B cell (primary cell): ENCODE results near the gene TIE1. TPM values are rescaled to one million over a fixed set of nuclear protein-coding genes. Genes with fewer than 3 reads are reported as not detected.

Experiments used
- ATAC-seq: fragments of 200-7000 bp; cut with Tn5 transposase; one replicate; pipeline ENCODE4 v1.10.0; 2021; ENCODE audit warnings: low read depth, mild to moderate bottlenecking, moderate number of reproducible peaks, moderate library complexity
- CTCF ChIA-PET: fragments of 350-600 bp; sonication (Branson Sonifier 250); formaldehyde crosslinking; loops from one replicate; lab custom pipeline; 2021; ENCODE audit warnings: antibody characterized with exemption, inconsistent platforms; lab: Charles Lee
- POLR2A ChIA-PET: fragments of 350-600 bp; sonication (Branson Sonifier 250); formaldehyde crosslinking; loops from one replicate; lab custom pipeline; 2021; ENCODE audit warnings: antibody characterized with exemption; lab: Charles Lee
- DNase-seq: peaks from one replicate; pipeline ENCODE4 v3.0.0; 2013
- H2AFZ ChIP-seq: 2 replicates; pipeline ENCODE4 v1.6.1; 2012; ENCODE audit warnings: mild to moderate bottlenecking, low read depth, low read length; ENCODE audit not compliant: insufficient read depth, poor library complexity, severe bottlenecking
- H3K27ac ChIP-seq, 2 donors: 1 replicate in 1 of 2; 2 replicates in 1 of 2; pipeline ENCODE4 v1.5.1; 2012 to 2013; ENCODE audit warnings: low read length in 2 of 2, mild to moderate bottlenecking in 2 of 2, moderate library complexity in 1 of 2
- H3K27me3 ChIP-seq, 4 experiments: fragments of 200-600 bp in 1 of 4; sonication (generic) in 1 of 4; replicated peaks in 1 of 4; 1 replicate in 2 of 4; 2 replicates in 2 of 4; pipeline versions ENCODE4 v1.6.1 to v1.7.0; 2013 to 2016; ENCODE audit warnings: low read length in 3 of 4, mild to moderate bottlenecking in 2 of 4, mixed read lengths in 1 of 4, moderate library complexity in 1 of 4; ENCODE audit not compliant: insufficient read depth in 4 of 4, control insufficient read depth in 3 of 4; ENCODE audit errors: control extremely low read depth in 1 of 4
- H3K36me3 ChIP-seq, 2 experiments: replicated peaks in 1 of 2; 1 replicate in 1 of 2; 2 replicates in 1 of 2; pipeline versions ENCODE4 v1.6.1 to v1.7.1; 2013; ENCODE audit warnings: low read length in 1 of 2; ENCODE audit not compliant: insufficient read depth in 2 of 2, control insufficient read depth in 1 of 2; ENCODE audit errors: control extremely low read depth in 1 of 2, extremely low read depth in 1 of 2
- H3K4me1 ChIP-seq, 2 donors: fragments of 200-600 bp in 1 of 2; sonication (generic) in 1 of 2; 1 replicate in 1 of 2; 2 replicates in 1 of 2; pipeline versions ENCODE4 v1.5.1 to v1.6.1; 2013 to 2017; ENCODE audit warnings: low read length in 2 of 2; ENCODE audit not compliant: control insufficient read depth in 2 of 2, insufficient read depth in 2 of 2
- H3K4me2 ChIP-seq: replicated peaks from 2 replicates; pipeline ENCODE3; 2012; ENCODE audit warnings: mild to moderate bottlenecking, low read depth, low read length; ENCODE audit not compliant: poor library complexity, severe bottlenecking
- H3K4me3 ChIP-seq, 5 experiments: fragments of 200-600 bp in 1 of 5; sonication (generic) in 1 of 5; 1 replicate in 3 of 5; 2 replicates in 2 of 5; pipeline versions ENCODE4 v1.5.1 to v1.7.0; 2011 to 2016; ENCODE audit warnings: low read length in 4 of 5, mild to moderate bottlenecking in 4 of 5, low read depth in 2 of 5, control low read depth in 1 of 5, moderate library complexity in 1 of 5; ENCODE audit not compliant: insufficient read depth in 1 of 5; ENCODE audit errors: control extremely low read depth in 1 of 5, extremely low read depth in 1 of 5
- H3K79me2 ChIP-seq: fragments of 200-600 bp; sonication (generic); one replicate; pipeline ENCODE4 v1.6.0; 2016; ENCODE audit warnings: low read length; ENCODE audit not compliant: control insufficient read depth, insufficient read depth
- H3K9ac ChIP-seq: fragments of 200-600 bp; sonication (generic); 2 replicates; pipeline ENCODE4 v1.6.1; 2017; ENCODE audit warnings: mild to moderate bottlenecking, low read length, moderate library complexity
- H3K9me3 ChIP-seq, 3 donors: one replicate each; pipeline versions ENCODE4 v1.6.1 to v1.7.1; 2013; ENCODE audit warnings: low read length in 2 of 3; ENCODE audit not compliant: control insufficient read depth in 2 of 3, insufficient read depth in 1 of 3; ENCODE audit errors: control extremely low read depth in 1 of 3
- H4K20me1 ChIP-seq: 2 replicates; pipeline ENCODE4 v1.6.0; 2012; ENCODE audit warnings: mild to moderate bottlenecking, low read length; ENCODE audit not compliant: insufficient read depth, control insufficient read depth, poor library complexity, severe bottlenecking
- H3K27ac Mint-ChIP-seq: one replicate; pipeline ENCODE4 v1.8.0; 2021; ENCODE audit warnings: mixed read lengths
- H3K27me3 Mint-ChIP-seq: one replicate; pipeline ENCODE4 v1.8.0; 2021; ENCODE audit warnings: mixed read lengths
- H3K4me1 Mint-ChIP-seq: one replicate; pipeline ENCODE4 v1.8.0; 2021; ENCODE audit warnings: mixed read lengths
- H3K4me3 Mint-ChIP-seq: one replicate; pipeline ENCODE4 v1.8.0; 2021; ENCODE audit warnings: mixed read lengths
- H3K9me3 Mint-ChIP-seq: one replicate; pipeline ENCODE4 v1.8.0; 2022; ENCODE audit warnings: mixed read lengths; ENCODE audit not compliant: insufficient read depth
- EZH2 ChIP-seq: IDR thresholded peaks from 2 replicates; pipeline ENCODE4 v1.6.1; 2012; ENCODE audit warnings: borderline replicate concordance, low read depth, mild to moderate bottlenecking, moderate library complexity, low read length; ENCODE audit not compliant: insufficient read depth, poor library complexity, severe bottlenecking
- WGBS: methylation state at CpG from one replicate; pipeline ENCODE4 v1.1.5; 2013; ENCODE audit warnings: missing lambda C conversion rate; ENCODE audit not compliant: insufficient coverage; 5-methylcytosine and 5-hydroxymethylcytosine counted together
- intact Hi-C: fragments of 100-400 bp; cut with micrococcal nuclease; formaldehyde crosslinking; loops from one replicate; pipeline ENCODE4 v1.10.0; 2022
- polyA plus RNA-seq: library from polyadenylated mRNA; depleted of rRNA; stranded (reverse); fragments of >200 nt; gene quantifications from 2 replicates; pipeline ENCODE4 v1.2.3, GENCODE V29; 2012
- total RNA-seq, 2 donors: library from RNA; stranded (reverse); fragments of 120-200 nt in 1 of 2; gene quantifications; 1 replicate in 1 of 2; 2 replicates in 1 of 2; pipeline versions ENCODE4 v1.2.3 to v1.2.4, GENCODE V29; 2013 to 2022
- TF ChIP-seq, protein P1 (sequence below): fragments of 200-600 bp; IDR thresholded peaks from one replicate; pipeline ENCODE4 v1.8.0; 2022; ENCODE audit warnings: antibody characterized with exemption, mild to moderate bottlenecking

Gene TIE1
- total and polyA plus RNA-seq, 2 donors (not counting 1 experiment from before 2014, with no cell fraction given): 0.10 TPM; not detected in 1

DNA sequence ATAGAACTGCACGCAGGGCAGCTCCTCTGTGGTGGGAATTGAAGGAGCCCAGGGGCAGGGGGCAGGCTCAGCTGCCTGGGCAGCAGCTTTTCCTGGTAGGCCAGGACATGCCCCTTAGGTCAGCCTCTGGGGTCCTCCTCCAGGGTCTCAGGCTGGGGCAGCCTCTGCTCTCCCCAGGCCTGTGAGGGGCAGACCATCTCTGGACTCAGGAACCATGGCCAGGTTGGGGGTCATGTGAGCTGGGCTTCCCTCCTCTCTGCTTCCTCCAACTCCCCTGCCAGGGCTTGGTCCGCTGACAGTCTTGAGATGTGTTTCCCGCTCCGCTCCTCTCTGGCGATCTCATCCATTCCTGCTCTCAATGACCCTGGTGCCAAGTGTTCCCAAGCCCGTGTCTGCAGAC lies 21.1 kb upstream of the TIE1 start:
- Histone ChIP-seq H3K36me3 (no peaks in the 10 kb centered on the region), H3K27me3 (no peaks in the 10 kb centered on the region), H3K9ac (no peak overlapping the region), H3K9me3 (peaks cover 0 to 5% (median 0%) of the 10 kb centered on the region in 3 donors), H3K4me2 (no peak overlapping the region), H2AFZ (no peak overlapping the region), H4K20me1 (no peaks in the 10 kb centered on the region), H3K4me1 (peaks cover 0 to 1% of the 10 kb centered on the region in 2 donors), H3K4me3 (no peak overlapping the region), H3K27ac (no peak overlapping the region), H3K79me2 (no peaks in the 10 kb centered on the region)
- Mint-ChIP-seq H3K27me3 (peaks cover 16% of the 10 kb centered on the region), H3K9me3 (no peaks in the 10 kb centered on the region), H3K4me1 (peaks cover under 1% of the 10 kb centered on the region), H3K27ac (no peak overlapping the region), H3K4me3 (no peak overlapping the region)
- ATAC-seq (no peak), DNase-seq (no peak)
- ChIA-PET POLR2A (interaction anchor here (0.6 kb wide), 1 partner anchor 451 kb away, joined by 4 read pairs; no protein-coding TSS in a partner anchor), CTCF (no interaction called here)
- no peak for TF ChIP-seq EZH2
- TF ChIP-seq, protein P1, sequence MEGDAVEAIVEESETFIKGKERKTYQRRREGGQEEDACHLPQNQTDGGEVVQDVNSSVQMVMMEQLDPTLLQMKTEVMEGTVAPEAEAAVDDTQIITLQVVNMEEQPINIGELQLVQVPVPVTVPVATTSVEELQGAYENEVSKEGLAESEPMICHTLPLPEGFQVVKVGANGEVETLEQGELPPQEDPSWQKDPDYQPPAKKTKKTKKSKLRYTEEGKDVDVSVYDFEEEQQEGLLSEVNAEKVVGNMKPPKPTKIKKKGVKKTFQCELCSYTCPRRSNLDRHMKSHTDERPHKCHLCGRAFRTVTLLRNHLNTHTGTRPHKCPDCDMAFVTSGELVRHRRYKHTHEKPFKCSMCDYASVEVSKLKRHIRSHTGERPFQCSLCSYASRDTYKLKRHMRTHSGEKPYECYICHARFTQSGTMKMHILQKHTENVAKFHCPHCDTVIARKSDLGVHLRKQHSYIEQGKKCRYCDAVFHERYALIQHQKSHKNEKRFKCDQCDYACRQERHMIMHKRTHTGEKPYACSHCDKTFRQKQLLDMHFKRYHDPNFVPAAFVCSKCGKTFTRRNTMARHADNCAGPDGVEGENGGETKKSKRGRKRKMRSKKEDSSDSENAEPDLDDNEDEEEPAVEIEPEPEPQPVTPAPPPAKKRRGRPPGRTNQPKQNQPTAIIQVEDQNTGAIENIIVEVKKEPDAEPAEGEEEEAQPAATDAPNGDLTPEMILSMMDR: no peak
- WGBS: 96% methylated on average over 6 of the region's 6 CpGs
- intact Hi-C loops: no loop called here

DNA sequence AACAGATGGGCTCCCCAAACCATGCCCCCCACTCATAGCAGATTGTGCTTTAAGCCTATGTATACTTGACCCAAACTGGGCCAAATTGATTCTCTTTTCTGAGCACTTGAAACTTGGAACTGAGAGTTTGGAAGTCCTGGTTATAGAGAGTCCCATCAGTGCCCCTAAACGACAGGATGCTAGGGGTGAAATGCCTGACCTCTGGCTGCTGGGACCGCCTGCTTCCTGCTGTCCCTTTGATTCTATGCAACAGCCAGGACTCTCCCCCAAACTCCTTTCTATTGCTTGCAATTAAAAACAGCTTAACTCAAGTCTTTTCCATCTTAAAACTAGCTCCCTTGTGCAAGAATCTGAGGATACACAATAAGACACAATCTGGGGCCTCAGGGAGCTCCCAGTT lies 20.1 kb upstream of the TIE1 start:
- Histone ChIP-seq H3K27ac (no peak overlapping the region), H3K4me1 (no peaks in the 10 kb centered on the region), H3K9ac (no peak overlapping the region), H4K20me1 (no peaks in the 10 kb centered on the region), H3K79me2 (no peaks in the 10 kb centered on the region), H3K4me3 (no peak overlapping the region), H3K9me3 (peaks cover 0 to 5% (median 0%) of the 10 kb centered on the region in 3 donors), H3K27me3 (no peaks in the 10 kb centered on the region), H2AFZ (no peak overlapping the region), H3K36me3 (no peaks in the 10 kb centered on the region), H3K4me2 (no peak overlapping the region)
- H3K4me1 Mint-ChIP-seq: no peaks in the 10 kb centered on the region
- no peaks in the 10 kb centered on the region for H3K9me3 Mint-ChIP-seq
- H3K4me3 Mint-ChIP-seq: no peak overlapping the region
- peaks cover 16% of the 10 kb centered on the region for H3K27me3 Mint-ChIP-seq
- intact Hi-C loops: no loop called here
- ChIA-PET POLR2A (no interaction called here), CTCF (no interaction called here)
- TF ChIP-seq, protein P1: no peak
- TF ChIP-seq EZH2: no peak
- WGBS: 96% methylated on average over 2 of the region's 2 CpGs
- H3K27ac Mint-ChIP-seq: no peak overlapping the region
- no peak for ATAC-seq
- DNase-seq: no peak
